GM21528 (cell line): ENCODE data around the gene KLF7.

Experiments
- ATAC-seq: cut with Tn5 transposase; IDR thresholded peaks from one replicate; pipeline ENCODE4 v1.9.1; 2021; ENCODE audit warnings: mild to moderate bottlenecking, moderate library complexity; ENCODE audit not compliant: unreplicated experiment, low FRiP score

Gene KLF7

DNA sequence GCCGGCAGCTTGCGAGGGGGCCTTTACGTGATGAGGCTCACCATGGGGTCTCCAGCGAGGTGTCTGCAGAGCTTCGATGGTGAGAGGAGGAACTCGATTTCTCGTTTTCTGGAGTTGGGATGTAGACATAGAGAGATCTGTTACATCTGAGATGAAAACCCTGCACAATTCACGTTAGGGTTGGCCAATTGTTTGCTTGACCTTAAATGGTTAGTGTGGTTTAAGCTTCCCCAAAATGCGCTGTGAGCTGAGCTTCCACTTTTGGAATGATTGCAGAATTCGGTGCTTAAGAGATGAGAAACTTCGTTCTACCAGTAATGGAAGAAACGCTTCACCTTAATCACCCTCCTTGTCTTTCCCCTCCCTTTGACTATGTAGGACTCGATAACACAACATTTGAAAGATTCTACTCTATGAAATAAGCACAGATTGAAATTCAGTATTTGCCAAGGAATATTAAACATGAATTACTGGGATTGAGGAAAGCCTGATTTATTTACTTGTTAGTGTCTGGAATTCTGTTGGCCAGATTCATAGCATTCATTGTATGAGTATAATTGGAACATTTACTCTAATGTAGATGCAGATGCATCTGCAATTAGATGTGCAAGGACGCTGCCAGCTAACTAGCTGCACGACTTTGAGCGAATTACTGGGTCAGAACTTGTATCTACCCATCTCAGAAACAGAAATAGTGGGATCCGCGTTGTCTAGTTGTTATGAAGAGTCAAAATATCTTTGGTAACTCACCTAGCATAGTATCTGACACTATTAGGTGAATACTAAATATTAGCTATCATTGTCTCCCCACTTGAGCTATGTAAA is 1.6 kb upstream of the KLF7 start:
- peak; percentile 2 for ATAC-seq

GRCh38 chr2:207166349-207167098 is 776 bp upstream of the KLF7 start:
- ATAC-seq = peak; percentile 62

DNA sequence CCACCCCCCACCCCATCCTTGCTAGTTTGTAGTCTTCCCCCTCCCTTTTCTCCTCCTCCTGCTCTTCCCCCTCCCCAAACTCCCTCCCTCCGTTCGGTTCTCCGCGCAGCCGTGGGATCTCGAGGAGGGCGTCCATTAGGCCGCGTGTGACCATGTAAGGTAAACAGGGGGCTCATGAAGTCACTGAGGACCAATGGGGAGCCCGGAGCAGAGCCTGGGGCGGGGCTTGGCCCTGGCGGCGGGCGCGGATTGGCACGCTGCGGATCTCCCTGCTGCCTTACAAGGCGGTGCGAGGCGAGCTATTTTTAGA is 246 bp upstream of the KLF7 start:
- ATAC-seq = peak; percentile 96

DNA sequence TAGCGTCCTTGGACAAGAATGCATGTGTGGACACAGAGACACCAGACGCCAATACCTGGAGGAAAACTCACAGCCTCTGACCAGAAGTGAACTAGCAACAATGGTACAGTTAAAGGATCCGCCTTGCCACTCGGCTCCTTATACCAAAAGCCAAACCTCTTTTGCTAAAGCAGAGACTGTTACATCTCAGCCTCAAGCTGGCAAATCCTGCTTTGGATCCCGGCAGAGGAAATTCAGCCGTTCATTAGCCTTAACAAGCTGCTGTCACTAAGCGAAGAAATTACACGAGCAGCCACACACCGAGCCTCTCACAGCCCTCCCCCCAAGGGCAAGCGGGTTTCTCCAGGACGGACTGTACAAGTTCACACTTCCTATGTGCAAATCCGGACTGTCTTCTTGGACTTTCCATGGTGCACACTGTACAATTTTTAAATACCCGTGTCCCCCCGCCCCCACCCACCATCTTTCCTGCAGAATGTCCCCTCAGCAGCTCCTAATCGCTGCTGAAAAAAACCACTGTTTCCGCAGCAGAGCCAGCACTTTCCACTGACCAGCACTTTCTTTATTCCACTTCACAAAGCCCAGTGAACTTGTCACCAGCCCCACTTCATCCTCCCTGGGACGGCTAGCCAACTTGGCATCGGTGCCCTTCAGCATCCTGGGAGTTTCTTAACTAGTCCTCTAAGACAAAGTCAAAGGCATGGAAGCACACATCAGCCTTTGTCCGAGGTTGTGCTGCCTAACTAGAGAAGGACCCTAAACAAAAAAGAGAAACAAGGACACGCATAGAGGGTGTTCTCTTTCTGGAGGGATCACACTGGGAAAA is 1.5 kb downstream of the KLF7 start:
- no peak for ATAC-seq

DNA sequence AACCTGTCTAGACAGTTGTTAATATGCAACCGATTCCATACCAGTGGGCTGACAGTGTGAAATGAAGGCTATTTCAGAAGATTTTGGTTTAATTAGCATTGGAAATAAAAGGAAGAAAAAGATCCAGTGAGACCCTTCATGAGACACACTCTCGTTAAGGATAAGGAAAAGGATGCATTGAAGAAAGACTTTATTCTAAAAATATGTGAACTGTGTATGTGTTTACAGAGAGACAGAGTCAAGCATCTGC is 2.1 kb downstream of the KLF7 start:
- no peak for ATAC-seq

DNA sequence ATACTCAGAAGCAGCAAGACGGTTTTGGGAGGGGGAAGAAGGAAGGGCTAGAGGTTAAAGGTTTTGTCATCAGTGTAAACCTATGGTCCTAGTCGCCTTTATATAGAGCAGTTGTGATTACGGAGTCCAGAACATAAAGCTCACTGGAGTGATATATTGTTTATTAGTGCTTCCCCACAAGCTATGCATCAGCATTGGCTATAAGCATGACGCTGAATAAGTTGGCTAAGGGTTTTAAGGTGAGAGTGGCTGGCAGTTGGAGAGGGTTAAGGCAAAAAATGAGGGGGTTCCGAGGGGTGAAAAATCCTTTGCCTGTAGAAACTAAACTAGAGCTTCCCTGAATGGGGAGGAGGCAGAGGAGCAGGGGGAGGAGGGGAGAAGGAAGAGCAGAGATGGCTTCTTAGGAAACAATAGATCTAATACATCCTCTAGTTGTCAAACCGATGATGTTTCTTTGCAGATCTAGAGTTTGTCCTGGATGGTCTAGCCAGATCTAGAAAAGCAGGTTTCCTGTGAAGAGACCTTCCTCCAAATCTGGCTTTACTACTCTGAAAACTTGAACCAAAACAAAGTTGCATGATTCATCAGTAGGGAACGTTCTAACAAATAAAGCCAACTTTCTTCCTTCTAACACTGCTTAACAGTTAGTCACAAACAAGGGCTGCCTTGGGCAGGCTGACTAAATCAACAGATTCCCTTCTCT is 2.5 kb downstream of the KLF7 start:
- no peak for ATAC-seq

GRCh38 chr2:207162316-207162715 is 3.4 kb downstream of the KLF7 start:
- no peak for ATAC-seq

DNA sequence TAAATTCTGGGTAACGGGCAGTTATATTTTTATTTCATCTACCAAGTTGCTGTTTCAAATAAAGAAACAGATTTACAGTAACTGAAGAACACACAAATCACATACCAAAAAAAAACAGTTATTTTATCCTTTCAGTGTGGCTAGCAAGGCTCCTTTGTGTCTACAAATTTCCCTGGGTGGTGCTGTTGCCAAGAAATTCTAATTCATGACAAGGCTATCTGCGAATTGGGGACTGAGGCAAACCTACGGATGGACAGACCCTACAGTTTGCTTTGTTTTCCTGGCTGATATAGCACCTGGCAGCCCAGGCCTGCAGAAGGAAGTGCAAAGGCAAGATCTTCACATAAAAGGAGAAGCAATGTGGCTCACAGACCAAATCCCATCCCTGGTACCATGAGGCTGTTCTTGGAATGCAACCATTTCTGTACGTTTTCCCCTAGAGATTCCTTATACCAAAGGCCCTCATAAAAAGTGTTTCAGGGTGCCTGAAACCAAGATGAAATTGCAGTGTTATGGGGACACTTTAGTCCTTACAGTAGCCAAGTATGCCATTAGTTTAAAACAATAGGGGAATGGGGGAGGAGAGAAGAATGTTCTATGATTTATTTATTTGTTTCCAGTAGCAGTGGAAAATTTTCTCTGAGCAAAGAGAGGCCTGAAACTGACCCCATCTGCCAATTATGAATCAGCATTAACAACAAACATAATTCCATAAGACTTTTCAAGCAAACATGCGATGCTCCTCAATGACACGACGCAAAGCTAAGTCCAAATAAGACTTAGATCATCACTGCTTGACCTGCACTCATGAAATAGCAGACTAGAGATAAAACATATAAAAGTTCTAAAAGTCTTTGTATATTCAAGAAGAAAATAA is 4.3 kb downstream of the KLF7 start:
- no peak for ATAC-seq

DNA sequence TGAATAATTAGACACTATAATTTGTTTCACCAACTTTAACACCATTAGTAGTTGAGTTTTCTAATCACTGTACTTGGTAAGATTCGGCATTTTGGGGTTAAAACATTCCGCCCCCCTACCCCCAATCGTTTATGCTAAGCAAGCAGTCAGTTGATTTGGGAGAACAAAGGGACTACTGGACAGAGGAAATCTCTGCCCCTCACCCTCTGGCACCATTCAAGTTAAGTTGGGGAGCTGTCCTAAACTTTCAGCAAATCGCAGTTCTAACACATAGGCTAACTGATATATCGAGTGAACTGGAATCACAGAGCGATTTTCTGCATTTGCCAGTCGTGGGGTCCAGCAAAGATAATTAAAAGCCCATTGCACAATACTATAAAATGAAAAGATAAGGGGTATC is 5.6 kb downstream of the KLF7 start:
- ATAC-seq = no peak

- ATAC-seq = no peak
These were observed 6.7 kb downstream of the KLF7 start for GRCh38 chr2:207159002-207159401.

- ATAC-seq = no peak
These were observed 8.0 kb downstream of the KLF7 start for GRCh38 chr2:207157731-207158130.

- ATAC-seq = no peak
These were observed 8.6 kb downstream of the KLF7 start for GRCh38 chr2:207157162-207157481.

GRCh38 chr2:207156451-207157161 is 9.1 kb downstream of the KLF7 start:
- ATAC-seq = no peak

DNA sequence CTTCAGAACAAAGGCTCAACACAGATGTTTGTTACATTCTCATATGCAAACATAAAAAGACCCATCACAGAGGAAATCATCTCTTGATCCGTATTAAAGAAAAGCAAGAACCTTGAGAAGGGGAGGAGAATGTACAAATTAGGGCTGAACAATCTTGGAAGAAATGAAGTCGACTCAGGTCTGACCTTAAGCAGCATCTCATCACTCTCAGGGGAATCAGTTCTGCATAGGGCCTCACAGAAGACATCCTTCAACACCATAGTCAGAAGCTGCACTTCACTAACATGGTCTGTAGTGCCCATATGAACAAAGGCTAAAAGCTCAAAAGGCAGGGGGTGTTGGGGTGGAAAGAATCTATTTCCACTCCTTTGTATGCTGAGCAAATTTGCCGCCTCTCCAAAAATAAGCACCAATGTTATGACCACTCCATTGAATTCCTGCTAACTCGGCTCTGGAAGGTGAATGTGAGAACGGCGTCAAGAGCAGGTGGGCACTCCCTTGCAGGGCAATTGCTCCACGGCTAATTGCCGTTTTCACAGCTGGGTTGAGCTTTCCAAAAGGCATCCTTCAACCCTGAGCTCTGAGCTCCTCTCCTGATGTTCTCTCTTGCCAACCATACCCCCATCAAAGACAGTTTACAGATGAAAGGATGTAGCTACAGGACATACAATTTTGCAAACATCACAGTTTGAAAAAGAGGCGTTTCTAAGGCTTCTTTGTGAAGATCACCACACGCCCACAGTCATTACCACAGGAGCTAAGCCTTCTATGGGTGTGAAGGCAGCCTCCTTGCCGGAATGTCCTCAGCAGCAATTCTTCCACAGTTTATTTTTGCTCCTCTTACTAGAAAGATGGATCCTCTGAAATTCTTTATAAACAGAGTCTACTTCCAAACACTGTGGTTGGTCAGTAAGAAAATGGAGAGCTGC is 10.0 kb downstream of the KLF7 start:
- no peak for ATAC-seq

DNA sequence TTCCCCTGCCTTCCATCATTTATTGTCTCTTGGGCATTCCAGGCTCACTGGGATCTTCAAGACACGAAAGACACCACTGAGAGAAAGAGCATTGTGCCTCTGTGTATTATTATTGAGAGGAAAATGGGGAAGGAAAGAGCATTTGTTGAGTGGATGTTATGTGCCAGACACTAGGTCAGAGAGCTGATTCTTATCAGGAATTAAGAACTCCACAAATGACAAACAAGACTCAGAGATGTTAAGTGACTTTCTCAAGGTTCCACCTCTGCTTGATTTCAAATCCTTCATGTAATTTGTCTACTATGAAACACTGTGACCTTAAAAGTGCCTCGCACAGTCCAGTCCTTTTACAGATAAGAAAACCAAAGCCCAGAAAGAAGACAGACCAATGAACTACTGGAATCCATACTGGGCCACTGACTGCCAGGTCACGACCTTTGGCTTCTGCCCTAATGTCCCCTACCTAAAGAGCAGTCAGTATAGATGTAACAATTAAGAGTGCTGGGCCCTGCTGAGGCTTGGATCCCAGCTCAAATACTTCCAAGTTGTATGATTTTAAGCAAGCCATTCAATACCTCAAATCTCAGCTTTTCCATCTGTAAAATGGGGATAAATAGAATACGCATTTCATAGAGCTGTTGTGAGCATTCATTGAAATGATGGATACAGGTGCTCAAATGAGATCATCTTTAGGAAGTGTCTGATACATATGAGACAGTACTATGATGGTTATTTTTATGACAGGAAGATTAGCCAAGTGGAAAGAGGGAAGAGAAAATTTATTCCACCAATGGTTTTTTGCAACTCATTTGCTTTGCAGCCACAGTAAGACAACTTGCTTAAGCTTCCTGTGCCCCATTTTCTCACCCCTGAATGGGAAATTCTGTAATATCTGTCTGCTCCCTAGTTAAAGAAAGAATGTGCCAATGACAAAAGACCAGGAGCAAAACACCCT is 10.9 kb downstream of the KLF7 start:
- no peak for ATAC-seq

- ATAC-seq = no peak
These were observed 12.3 kb downstream of the KLF7 start for GRCh38 chr2:207153266-207153975.

- no peak for ATAC-seq
These were observed 14.7 kb downstream of the KLF7 start for GRCh38 chr2:207151048-207151447.
